Stimulated activated CD8-positive, alpha-beta memory T cell treated with anti-CD3 and anti-CD28 coated beads, Interleukin-2, amount 100 ng/mL, for 48 hours (primary cell): ENCODE measurements around the gene ILDR2.

ENCODE experiments used
- DNase-seq, 2 donors: peaks; one replicate each; pipeline ENCODE4 v3.0.0-alpha.2; 2020; ENCODE audit warnings: low read depth in 2 of 2

The ILDR2 gene

GRCh38 chr1:166971252-166971651 is 4.1 kb downstream of the ILDR2 start:
- no peak for DNase-seq

GRCh38 chr1:166969074-166969677 is 6.2 kb downstream of the ILDR2 start:
- DNase-seq: no peak

DNA sequence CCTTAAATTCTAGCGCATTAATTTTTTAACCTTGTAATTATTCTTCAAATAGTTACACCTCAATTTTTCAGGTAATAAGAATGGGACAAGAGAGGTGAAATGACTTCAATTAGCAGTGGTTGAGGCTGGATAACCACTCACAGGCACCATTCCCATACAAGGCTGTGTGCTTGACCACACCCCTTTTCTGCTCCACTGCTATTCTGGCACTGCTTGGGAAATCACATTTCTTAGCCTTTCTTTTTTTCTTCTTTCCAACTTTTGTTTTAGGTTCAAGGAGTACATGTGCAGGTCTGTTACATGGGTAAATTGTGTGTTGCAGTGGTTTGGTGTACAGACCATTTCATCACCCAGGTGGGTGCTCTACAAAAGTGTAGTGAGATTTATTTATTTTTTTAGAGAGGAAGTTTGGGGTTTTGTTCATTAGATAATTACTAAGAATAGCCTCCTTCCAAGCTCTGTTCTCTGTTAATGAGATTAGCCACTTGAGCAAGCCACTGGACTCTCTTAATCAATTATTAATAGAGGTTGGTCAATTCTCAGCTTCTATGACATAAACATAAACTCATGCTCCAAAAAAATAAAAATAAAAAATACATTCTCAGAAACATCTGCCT is 14.4 kb downstream of the ILDR2 start:
- DNase-seq: no peak

DNA sequence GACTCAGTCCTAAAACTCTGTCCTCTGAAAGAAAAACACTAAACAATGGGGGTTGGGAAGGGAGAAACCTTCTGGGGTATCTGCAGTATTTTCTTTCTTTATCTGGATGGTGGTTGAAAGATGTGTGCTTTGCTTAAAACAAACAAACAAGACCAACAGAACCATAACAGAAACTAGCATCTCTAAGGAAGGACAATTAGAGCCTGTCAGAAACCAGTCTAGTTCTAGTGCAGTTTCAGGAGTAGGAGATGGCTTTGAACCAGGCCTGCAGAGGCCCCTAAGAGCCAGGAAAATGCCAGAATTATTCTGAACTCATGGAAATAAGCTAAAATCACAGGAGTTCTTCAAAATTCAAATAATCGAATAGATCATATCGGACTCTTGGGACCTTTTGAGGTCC is 18.5 kb downstream of the ILDR2 start:
- no peak for DNase-seq

DNA sequence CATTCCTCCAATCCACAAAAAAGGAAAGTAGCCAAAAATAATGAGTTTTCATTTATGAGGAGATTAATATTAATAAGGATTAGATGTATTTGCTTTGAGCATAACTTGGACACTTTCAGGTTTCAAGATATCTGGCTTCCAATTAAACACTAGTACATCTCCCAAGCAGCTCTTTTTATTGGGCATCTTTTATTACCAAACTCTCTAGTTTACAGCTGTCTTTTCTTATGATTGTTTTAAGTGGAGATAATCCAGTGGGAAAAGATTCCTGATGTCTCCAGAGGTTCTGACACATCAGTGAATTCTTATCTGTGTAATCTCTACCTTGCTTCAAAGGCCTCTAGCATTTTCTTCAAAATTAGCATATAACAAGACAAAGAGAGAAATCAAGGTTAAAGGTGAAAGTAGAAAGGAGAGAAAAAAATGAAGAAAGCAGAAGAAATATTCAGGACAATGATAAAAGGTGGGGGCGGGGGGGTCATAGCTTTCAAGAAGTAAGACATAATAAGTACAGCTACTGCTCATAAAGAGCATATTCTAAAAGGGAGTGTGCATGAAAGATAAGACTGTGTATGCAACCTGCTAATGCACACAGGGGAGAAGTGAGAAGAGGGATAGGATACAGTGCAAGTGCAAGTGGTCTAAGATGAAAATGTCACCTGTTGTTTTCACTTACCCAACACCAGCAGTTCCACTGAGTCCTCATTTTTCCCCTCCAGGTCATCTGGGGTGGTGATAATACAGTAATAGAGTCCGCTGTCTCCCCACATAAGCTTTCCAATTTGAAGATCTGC is 19.1 kb downstream of the ILDR2 start:
- no peak for DNase-seq

DNA sequence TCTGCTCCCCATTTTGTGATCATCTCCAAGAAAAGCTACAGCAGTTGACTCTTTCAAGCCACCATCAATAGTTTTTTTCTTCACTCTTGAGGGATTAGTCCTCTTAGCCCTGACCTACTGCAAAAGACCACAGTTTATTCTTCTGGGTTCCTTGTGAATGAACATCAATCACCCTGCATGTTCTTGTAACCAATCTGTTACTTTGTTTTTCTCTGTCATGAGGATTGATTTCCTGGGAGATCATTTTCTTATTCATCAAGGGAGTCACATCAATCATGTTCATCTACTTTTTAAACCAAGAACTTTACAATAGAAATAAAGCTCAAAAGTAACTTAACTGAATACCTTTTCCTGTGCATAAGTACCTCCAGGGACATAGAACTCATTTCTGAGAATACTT is 21.8 kb downstream of the ILDR2 start:
- DNase-seq: no peak

DNA sequence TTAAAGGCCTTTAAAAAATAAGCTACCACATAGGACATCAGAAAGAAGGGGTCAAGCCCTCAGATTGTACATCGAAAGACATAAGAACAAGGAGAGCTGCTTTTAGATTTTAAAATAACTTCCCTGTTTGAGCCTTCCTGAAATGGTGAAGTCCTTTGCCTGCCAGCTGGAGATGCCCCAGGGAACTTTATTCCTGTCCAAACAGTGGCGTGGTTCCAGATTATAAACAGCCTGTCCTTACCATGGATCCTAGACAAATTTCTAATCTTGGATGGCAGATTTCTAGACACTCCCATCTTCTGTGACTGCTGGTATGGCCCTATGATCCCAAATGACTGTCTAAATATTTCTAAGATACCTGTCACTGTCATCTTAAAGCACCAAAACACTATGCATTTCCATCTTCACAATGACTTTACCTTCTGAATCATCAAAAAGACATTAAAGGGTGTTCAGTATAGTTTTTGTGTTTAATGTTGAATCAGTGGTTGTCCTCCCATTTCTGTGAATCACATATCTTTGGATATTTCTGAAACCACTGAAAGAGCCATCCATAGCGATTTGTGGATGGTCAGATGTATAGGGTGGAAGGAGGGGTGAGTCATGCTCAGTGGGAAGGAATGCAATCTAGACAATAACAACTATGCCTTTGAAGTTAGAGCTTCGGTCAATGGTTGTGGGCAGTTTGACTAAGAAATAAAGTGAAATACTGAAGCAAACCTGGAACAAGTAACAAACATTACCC is 23.2 kb downstream of the ILDR2 start:
- no peak for DNase-seq

DNA sequence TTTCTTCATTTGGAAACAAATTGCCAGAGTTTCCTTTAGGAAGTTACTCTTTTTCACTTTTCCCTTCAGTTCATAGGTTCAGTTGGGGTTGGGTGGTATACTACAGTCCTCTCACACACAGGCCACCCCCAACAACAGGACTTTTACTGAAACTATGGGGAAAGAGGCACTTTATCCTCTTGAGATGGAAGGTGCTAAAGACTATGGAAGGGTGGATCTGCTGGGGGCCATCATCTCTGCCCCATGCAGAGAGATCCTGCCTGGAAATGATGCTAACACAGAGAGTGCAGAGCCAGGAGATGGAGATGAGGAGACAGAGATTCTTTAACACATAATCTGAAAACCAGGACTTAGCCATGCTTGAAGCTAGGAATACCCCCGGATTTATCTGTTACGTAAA is 24.3 kb downstream of the ILDR2 start:
- no peak for DNase-seq

DNA sequence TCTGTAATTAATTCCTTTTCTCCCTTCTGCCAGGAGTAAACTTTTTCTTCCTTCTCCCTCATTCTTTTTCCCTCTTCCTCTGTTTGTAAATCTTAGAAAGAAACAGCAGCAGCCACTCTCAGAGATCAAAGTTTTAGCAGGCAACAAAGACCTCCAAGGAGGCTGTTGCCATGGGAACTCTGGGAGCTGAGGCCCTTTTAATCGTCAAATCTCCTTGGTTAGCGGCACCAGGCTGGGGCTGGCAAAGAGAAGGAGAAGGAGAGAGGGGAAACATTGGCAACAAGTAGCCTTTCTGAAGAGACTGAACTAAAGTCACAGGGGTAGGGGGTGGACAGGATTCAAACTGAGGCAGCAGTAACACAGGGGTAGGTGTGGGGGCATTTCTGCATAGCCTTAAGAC is 25.2 kb downstream of the ILDR2 start:
- no peak for DNase-seq

GRCh38 chr1:166948856-166949350 is 26.4 kb downstream of the ILDR2 start:
- DNase-seq: no peak

- DNase-seq: no peak
Observed at GRCh38 chr1:166947398-166948043, 27.8 kb downstream of the ILDR2 start.

- DNase-seq: no peak
Observed at GRCh38 chr1:166944186-166944967, 31.0 kb downstream of the ILDR2 start.

DNA sequence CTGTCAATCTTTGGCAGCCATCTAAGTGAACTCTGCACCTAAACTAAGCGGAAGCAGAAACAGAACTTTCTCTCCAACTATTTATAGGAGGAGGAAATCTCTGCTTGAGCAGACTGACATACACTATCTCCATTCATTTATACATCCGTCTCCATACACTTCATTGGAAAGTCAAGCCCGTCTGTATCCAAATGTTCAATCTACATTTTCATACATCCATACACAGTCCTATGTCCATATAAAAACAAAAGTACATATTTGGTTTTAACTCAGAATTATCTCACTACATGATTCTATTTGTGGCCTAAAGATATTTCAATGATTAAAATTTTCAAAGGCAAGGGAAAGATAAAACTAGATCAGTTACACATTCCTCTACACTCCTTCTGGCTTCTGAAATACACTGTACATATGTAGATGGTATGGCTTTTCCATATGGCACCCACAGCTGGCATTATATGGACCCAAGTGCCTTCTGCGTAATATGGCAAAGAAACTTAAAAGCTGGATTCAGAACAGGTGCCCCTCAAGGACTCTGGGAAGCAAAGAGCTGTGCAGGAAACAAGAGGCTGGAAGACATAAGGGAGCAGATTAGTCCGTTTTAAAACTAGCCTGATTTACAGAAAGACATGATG is 35.5 kb downstream of the ILDR2 start:
- no peak for DNase-seq

GRCh38 chr1:166937962-166938361 is 37.4 kb downstream of the ILDR2 start:
- no peak for DNase-seq

DNA sequence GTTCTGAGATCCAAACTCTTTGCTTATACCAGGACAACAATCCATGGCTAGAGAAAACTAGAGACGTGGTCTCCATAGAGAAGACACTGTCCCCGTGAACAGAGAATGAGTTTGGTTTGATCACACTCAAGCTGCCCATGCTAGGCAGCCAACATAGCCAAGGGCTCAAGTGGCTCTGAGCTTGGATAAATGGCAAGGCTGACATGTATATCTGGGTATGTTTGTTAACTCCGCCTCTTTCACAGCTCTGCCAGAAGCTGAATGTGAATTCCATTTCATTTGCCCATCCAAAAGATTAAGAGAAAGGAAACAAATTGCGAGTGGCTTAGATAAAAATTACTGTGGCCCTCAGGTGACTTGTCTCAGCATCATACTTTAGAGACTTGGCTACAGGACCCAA is 38.0 kb downstream of the ILDR2 start:
- DNase-seq: no peak

DNA sequence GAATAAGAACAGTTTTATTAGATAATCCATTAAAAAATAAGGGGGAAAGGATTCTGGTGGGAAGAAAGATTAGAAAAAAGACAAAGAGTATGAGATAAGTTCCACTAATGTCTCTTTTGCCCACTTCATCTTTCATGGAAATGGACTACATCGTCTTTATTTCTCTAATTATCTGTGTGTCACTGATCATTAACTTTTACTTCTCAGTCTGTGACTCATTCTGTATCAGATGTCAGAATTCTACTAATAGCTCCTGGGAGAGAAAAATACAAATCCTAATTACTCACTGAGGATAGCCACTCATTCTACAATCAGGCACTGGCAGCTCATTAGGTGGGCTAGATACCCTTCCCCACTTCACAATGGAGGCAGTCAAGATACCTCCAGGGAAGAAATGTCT is 41.7 kb downstream of the ILDR2 start:
- DNase-seq: no peak

DNA sequence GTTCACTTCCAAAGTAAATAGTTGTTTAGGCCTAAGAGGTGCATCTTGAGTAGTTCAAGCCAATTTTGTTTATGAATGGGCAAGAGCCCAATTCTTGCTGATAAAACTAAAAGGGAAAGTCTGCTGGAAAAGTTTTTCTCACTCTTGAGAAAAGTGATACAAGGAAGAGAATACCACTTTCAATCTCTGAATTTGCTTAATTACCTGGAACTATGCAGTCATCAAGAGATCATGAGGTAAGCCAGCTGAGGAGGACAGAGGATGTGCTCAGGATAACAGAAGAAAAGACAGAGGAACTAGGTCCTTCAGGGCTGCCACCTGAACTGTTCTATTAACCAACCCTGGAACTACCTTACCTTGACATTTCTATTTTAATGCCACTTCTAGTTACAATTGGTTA is 42.2 kb downstream of the ILDR2 start:
- no peak for DNase-seq

DNA sequence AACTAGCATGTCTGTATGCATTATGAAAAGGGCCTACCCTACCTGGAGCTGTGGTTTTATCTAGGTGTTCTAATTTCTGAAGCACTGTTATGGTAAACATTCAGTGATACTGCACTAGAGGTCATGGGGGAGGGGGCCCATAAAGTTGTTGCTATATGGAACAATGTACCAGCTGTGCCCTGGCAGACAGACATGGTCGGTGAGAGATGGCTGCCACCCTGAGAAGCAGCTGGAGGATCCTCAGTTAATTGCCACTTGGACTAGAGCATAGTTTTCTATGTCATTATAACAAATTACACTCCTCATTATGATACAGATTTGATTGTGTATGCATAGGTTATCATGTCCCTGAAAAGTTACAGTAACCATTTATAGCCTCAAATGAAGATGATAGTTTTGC is 45.4 kb downstream of the ILDR2 start:
- no peak for DNase-seq

GRCh38 chr1:166927701-166928100 is 47.6 kb downstream of the ILDR2 start:
- no peak for DNase-seq

GRCh38 chr1:166925810-166926478 is 49.4 kb downstream of the ILDR2 start:
- DNase-seq: no peak
